KOPT-K1 (cell line): ENCODE measurements around the gene SHLD1.

Experiments
- H3K27ac ChIP-seq: fragments of 200-600 bp; sonication (generic); 2 replicates; pipeline ENCODE4 v1.5.1; 2016; ENCODE audit warnings: antibody characterized with exemption, mild to moderate bottlenecking, low read depth, low read length; ENCODE audit not compliant: poor library complexity, severe bottlenecking
- H3K36me3 ChIP-seq: fragments of 200-600 bp; sonication (generic); 2 replicates; pipeline ENCODE4 v1.5.1; 2017; ENCODE audit warnings: antibody characterized with exemption, mild to moderate bottlenecking, low read length, moderate library complexity; ENCODE audit not compliant: insufficient read depth
- H3K9me3 ChIP-seq: fragments of 200-600 bp; sonication (generic); 2 replicates; pipeline ENCODE4 v1.5.1; 2017; ENCODE audit warnings: antibody characterized with exemption, low read length, mild to moderate bottlenecking; ENCODE audit not compliant: insufficient read depth, poor library complexity, severe bottlenecking

The SHLD1 gene

DNA sequence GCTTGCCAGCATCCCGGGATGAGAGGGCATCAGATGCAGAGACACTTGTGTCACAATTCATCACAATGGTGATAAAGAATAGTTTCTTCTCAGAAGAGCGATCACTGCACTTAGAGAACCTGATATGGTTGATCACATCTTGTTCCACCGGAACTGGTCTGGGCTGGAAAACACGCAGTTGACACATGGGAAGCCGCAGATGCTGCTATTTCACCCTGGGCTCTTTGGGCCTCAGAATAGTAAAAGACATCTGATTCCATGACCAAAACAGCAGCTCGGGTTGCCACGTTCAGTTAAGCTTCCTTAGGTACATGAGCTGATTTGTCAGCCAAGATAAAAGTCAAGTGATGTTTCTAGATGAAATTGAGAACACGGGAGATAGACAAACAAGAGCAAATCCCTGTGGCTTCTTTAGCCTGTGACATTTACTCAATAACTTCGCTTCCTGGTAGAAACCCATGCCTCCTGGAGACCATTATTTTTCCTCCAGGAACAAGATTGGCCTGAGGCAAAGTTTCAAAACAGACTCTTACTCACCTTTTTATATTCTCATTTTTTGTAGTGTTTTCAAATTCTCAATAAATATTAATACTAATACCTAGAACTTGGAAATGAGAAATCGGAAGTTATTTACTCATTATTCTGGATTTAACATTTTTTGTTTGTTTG, 140.7 kb downstream of the SHLD1 start:
- Histone ChIP-seq H3K27ac (no peak overlapping the region), H3K36me3 (no peaks in the 10 kb centered on the region), H3K9me3 (no peaks in the 10 kb centered on the region)

DNA sequence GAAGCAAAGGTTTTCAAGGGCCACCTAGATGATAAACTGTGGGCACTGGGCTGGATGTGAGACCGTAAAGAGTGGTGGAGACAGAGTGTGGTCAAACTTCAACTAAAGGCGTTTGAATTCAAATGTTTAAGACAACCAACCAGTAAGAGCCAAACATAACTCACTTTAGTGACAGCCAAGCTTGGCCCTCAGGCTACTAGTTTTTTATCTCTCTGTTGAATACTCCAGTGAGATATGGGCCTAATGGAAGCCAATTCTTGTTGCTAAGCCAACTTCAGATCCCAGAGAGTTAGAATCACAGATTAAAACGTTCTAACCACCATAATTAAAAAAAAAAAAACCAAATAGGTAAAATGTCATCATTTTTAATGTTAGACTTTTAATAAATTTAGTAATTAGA, 142.9 kb downstream of the SHLD1 start:
- Histone ChIP-seq H3K36me3 (no peaks in the 10 kb centered on the region), H3K9me3 (peaks cover 5% of the 10 kb centered on the region), H3K27ac (no peak overlapping the region)

DNA sequence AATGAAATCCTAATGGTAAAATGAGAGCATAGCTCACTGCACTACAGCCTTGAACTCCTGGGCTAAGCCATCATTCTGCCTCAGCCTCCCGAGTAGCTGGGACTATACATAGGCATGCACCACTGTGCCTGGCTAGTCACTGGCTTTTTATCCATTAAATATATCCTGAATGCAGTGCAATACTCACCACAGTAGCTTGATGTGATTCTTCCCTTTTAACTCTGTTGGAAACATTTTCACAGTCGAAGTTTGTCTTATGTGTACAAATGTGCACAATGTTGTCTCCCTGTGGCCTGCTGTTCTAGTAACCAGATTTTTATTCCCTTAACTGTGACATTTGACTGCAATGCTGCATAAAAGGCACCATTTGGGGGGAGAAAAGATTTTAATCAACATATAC, 143.4 kb downstream of the SHLD1 start:
- H3K36me3 ChIP-seq: no peaks in the 10 kb centered on the region
- peaks cover 5% of the 10 kb centered on the region for H3K9me3 ChIP-seq
- H3K27ac ChIP-seq: no peak overlapping the region

DNA sequence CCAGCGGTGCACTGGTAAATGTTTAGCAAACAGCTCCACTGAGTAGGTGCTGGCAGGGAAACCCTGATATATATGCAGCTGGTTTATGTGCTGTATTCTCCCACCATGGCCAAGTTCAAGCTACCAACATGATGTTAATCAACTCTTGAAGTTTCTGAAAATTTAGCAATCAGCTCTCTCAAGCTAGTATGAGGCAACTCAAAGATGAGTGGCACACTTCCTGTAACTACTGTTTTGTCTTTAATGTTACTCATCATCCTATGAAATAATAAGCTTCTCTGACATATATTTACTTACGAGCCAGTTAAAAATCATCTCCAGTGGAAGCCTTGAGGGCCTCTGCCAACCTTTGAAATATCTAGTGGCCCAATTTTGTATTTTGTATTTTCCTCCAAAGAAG, 145.4 kb downstream of the SHLD1 start:
- no peak overlapping the region for H3K27ac ChIP-seq
- H3K9me3 ChIP-seq: peaks cover 5% of the 10 kb centered on the region
- H3K36me3 ChIP-seq: no peaks in the 10 kb centered on the region

DNA sequence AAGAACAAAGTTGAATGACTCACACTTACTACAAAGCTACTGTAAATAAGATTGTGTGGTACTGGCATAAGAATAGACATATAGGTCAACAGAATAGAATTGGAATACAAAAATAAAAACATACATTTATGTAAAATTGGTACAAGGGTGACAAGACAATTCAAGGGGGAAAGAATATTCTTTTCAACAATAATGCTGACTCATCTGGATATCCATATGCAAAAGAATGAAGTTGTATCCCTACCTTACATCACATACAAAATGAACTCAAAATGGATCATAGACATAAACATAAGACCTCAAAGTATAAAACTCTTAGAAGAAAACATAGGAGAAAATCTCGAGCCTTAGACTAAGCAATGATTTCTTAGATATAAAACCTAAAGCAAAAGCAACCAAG, 149.2 kb downstream of the SHLD1 start:
- no peak overlapping the region for H3K27ac ChIP-seq
- no peaks in the 10 kb centered on the region for H3K36me3 ChIP-seq
- H3K9me3 ChIP-seq: peaks cover 5% of the 10 kb centered on the region

DNA sequence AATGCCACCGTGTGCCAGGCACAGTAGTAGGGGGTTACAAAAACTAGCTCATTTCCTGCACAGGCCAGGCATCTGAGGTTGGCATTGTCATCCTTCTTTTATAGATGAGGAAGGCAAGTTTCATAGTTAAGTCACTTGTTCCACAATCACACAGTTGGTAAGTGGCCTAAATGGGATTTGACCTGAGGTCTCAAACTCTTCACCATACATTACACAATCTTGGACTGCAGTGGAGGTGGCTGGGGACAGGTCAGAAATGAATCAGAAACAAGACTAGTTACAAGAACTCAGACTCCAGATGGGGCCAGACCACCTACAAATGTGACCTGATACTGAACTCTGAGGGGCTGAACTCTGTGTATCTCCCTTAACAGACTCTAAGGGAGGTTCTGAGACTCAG, 150.7 kb downstream of the SHLD1 start:
- Histone ChIP-seq H3K27ac (no peak overlapping the region), H3K36me3 (no peaks in the 10 kb centered on the region), H3K9me3 (peaks cover 5% of the 10 kb centered on the region)

DNA sequence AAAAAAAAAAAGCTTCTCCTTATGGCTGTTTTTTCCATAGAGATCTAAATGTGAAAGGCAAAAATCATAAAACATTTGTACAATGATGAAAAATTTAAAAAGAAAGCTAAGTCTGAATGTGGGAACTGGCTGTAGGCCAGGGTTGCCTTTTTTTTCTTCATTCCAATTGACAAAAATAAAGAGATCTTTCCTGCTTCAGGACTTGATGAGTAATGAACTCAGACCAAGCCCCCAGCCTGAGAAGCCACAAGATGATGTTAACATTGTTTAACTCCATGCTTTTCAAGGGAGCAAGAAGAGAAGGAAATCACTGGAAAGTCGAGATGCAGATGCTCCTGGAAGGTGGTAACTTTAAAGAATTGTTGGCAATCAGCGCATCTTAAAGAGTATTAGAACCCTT, 158.8 kb downstream of the SHLD1 start:
- H3K27ac ChIP-seq: no peak overlapping the region
- H3K9me3 ChIP-seq: no peaks in the 10 kb centered on the region
- H3K36me3 ChIP-seq: no peaks in the 10 kb centered on the region

DNA sequence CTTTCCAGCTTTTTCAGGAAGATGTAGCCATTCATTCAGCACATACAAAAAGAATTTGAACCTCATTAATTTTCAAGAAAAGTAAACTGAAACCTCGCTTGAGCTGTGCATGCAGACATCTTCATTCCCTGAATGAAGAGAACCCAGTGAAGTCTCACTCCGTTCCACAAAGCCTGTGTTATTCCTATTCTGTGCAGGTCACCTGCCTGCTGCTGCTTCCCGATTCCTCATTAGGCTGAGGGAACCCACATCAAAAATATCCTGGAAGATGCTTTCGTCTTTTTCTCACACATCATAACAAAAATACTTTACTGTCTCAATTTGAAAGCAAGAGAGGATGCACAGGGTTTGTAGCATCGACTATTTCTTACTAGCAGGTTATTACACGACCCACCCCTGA, 160.0 kb downstream of the SHLD1 start:
- H3K9me3 ChIP-seq: no peaks in the 10 kb centered on the region
- H3K27ac ChIP-seq: no peak overlapping the region
- H3K36me3 ChIP-seq: no peaks in the 10 kb centered on the region

DNA sequence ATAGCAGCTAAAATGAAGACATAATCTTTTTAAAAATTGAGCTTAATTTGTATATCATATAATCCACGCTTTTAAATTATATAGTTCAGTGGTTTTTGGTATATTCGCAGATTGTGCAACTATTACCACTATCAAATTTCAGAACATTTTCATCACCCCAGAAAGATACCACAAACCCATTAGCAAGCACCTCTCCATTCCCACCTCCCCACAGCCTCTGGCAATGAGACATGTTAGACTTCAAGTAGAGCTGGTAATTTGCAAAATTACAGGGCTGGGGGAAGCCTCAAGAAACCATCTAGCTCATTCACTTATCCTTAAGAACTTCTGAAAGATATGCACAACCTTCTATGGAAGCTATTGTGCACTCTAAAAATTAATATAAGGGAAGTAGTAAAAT, 163.0 kb downstream of the SHLD1 start:
- no peak overlapping the region for H3K27ac ChIP-seq
- no peaks in the 10 kb centered on the region for H3K36me3 ChIP-seq
- H3K9me3 ChIP-seq: no peaks in the 10 kb centered on the region
